GM20000 (cell line): ENCODE data around the gene SLAMF7.

Source experiments
- DNase-seq: peaks from one replicate; pipeline ENCODE4 v3.0.0; 2012; ENCODE audit warnings: low spot score
- TF ChIP-seq, protein P1 (sequence below): IDR thresholded peaks from 2 replicates; pipeline ENCODE4 v1.5.1; 2012; ENCODE audit warnings: mild to moderate bottlenecking, control low read depth; ENCODE audit errors: extremely low read depth, missing control alignments

The SLAMF7 gene

DNA sequence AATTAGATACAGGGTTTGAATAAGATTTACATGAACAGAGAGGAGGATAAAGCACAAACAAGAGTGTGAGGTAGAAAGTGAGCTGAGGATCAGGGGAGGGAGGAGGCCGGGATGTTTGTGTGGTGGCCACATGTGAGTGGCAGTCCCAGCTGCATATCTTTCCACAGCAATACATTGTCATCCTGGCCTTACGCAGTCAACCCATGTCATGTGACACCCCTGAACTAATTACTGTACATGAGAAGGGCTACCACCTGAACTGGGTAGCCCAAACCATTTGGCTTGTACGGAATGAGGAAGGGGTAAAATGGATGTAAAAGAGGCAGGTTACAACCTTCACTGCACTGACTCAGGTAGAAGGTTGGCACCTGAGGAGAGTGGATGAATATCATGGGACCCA, 4.2 kb downstream of the SLAMF7 start:
- TF ChIP-seq, protein P1, sequence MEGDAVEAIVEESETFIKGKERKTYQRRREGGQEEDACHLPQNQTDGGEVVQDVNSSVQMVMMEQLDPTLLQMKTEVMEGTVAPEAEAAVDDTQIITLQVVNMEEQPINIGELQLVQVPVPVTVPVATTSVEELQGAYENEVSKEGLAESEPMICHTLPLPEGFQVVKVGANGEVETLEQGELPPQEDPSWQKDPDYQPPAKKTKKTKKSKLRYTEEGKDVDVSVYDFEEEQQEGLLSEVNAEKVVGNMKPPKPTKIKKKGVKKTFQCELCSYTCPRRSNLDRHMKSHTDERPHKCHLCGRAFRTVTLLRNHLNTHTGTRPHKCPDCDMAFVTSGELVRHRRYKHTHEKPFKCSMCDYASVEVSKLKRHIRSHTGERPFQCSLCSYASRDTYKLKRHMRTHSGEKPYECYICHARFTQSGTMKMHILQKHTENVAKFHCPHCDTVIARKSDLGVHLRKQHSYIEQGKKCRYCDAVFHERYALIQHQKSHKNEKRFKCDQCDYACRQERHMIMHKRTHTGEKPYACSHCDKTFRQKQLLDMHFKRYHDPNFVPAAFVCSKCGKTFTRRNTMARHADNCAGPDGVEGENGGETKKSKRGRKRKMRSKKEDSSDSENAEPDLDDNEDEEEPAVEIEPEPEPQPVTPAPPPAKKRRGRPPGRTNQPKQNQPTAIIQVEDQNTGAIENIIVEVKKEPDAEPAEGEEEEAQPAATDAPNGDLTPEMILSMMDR = no peak
- no peak for DNase-seq

DNA sequence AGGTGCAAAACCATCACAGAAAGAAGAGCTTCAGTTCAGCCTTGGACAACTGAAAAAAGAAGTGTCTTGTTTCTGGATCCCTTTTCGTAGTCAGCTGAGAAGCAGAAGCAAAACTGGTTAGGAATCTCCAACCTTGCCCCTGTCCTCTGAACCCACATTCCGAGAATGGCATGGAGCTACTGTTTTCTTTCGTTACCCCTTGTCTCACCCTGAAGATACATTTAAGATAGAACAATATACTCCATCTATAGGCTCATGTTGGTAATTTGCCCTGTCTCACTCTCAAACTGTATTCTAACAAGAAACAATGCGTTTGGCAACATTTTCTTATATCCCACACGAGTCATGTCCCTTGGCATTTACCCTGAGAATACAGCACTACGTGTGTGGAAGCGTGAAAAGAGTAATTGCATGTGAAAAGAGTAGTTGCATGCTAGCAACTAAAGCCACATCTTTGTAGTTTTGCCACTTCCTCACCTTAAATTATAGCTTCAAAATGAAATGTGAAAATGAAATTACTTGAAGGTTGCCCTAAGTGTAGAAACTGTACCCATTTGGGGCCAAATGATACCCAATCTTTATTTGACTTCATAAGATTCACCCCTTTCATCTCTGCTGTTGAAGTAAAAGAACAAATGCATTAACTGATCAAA, 5.3 kb downstream of the SLAMF7 start:
- TF ChIP-seq, protein P1 = no peak
- no peak for DNase-seq

GRCh38 chr1:160744852-160745520, 5.9 kb downstream of the SLAMF7 start:
- no peak for DNase-seq
- TF ChIP-seq, protein P1 = no peak

DNA sequence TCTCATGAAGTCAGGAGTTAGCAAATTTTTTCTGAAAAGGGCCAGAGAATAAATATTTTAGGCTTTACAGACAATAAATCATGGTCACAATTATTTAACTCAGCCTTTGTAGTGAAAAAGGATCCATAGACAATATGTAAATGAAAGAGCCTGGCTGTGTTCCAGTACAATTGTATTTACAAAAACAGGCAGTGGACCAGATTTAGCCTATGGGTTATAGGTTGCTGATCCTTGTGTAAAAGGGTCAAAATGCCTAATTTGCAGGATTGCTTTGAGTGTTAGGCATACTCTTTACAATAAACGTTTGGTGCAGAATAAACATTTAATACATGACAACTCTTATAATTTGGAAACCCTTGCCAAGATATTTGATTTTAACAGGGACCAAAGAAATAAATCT, 6.5 kb downstream of the SLAMF7 start:
- TF ChIP-seq, protein P1 = no peak
- no peak for DNase-seq

- no peak for DNase-seq
- TF ChIP-seq, protein P1 = no peak
These were observed 7.9 kb downstream of the SLAMF7 start for GRCh38 chr1:160746836-160747500.

DNA sequence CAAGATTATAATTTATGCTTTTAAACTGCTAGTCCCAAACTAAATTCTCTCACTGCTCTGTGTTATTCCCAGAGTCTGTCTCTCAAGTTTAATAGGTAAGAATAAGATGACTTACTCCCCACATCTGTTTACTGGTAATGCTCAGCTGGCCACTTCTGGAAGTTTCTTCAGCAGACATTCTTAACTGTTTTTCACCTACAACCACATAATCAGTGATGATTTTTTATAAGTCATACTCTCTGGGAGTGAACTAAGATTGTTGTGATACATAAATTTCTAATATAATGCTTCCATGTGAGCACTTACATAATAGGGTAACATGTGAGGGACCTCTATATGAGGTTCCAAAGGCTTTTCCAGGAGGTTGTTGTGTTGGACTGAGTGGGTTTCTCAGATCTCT, 8.7 kb downstream of the SLAMF7 start:
- TF ChIP-seq, protein P1 = no peak
- DNase-seq = no peak

DNA sequence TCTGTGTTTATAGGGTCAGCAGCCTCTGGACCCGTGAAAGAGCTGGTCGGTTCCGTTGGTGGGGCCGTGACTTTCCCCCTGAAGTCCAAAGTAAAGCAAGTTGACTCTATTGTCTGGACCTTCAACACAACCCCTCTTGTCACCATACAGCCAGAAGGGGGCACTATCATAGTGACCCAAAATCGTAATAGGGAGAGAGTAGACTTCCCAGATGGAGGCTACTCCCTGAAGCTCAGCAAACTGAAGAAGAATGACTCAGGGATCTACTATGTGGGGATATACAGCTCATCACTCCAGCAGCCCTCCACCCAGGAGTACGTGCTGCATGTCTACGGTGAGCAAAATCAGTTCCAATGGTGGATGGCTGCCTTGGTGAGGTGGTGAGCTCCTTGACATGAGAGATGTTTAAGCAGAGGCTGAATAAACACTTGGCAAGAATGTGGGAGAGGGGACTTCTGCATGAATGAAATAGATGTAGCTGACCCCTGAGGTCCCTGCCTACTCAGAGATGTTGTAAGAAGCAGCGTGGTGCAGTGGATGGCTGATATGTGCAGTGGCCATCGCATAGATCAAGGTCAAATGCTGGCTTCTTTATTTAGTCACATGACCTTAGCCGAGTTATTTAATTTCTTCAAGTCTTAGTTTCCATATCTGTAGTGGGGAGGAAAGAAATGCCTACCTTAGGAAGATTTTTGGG, 9.3 kb downstream of the SLAMF7 start:
- TF ChIP-seq, protein P1 = peak; percentile 4
- no peak for DNase-seq
